Posterior vena cava (tissue), 2 donors: ENCODE data around the gene SLC4A3. TPM values are rescaled to one million over a fixed set of nuclear protein-coding genes. Genes with fewer than 3 reads are reported as not detected.

Experiments used
- DNase-seq: peaks from one replicate; pipeline ENCODE4 v3.0.0-alpha.2; 2020; ENCODE audit warnings: low spot score
- intact Hi-C, 2 donors: fragments of 100-400 bp; cut with DNase I; formaldehyde crosslinking; loops; one replicate each; pipeline versions ENCODE4 v1.14.1 to v1.14.2; 2022 to 2023
- total RNA-seq, 2 donors: library from RNA; stranded (reverse); fragmentation: NEBNext Ultra II Directional; extraction: Animal tissue kit (Norgen Biotek cat#: 25700); gene quantifications; one replicate each; pipeline ENCODE4 v1.2.1, GENCODE V29; 2021
- donor health status: DM: yes; HTN: yes; CAD: no.
- donor health status: DM: yes; HTN: yes; CAD: no.

Gene SLC4A3
- total RNA-seq, 2 donors from 2014 or later: 6.2 to 10.1 TPM

- DNase-seq: peak; percentile 77
- intact Hi-C loops: loop anchor here in 1 of 2 donors (10.0 kb wide), 1 partner anchor 776 kb away; the partner anchor contains the start of gene WNT6
These were observed 3.5 kb downstream of the SLC4A3 start for GRCh38 chr2:219630770-219631405.

GRCh38 chr2:219631406-219631891 lies 4.0 kb downstream of the SLC4A3 start:
- peak; percentile 54 for DNase-seq
- intact Hi-C loops: loop anchor here in 1 of 2 donors (10.0 kb wide), 1 partner anchor 777 kb away; the partner anchor contains the start of gene WNT6

GRCh38 chr2:219631904-219632759 lies 4.7 kb downstream of the SLC4A3 start:
- DNase-seq: peak; percentile 83
- intact Hi-C loops: loop anchor here in 1 of 2 donors (10.0 kb wide), 1 partner anchor 777 kb away; the partner anchor contains the start of gene WNT6

GRCh38 chr2:219632760-219633105 lies 5.3 kb downstream of the SLC4A3 start:
- peak; percentile 69 for DNase-seq

GRCh38 chr2:219633276-219634065 lies 6.0 kb downstream of the SLC4A3 start:
- DNase-seq: peak; percentile 66

More at GRCh38 chr2:219632760-219633105, 5.3 kb downstream of the SLC4A3 start:
- intact Hi-C loops: loop anchor here in 1 of 2 donors (10.0 kb wide), 1 partner anchor 778 kb away; the partner anchor contains the start of gene WNT6

GRCh38 chr2:219634171-219634940 lies 6.9 kb downstream of the SLC4A3 start:
- peak; percentile 58 for DNase-seq
- intact Hi-C loops: loop anchor here in 1 of 2 donors (10.0 kb wide), 1 partner anchor 780 kb away; the partner anchor contains the start of gene WNT6

More at GRCh38 chr2:219633276-219634065, 6.0 kb downstream of the SLC4A3 start:
- intact Hi-C loops: loop anchor here in 1 of 2 donors (10.0 kb wide), 1 partner anchor 779 kb away; the partner anchor contains the start of gene WNT6

- peak; percentile 78 for DNase-seq
- intact Hi-C loops: loop anchor here in 1 of 2 donors (10.0 kb wide), 1 partner anchor 780 kb away; the partner anchor contains the start of gene WNT6
These were observed 7.7 kb downstream of the SLC4A3 start for GRCh38 chr2:219634951-219635751.

- peak; percentile 72 for DNase-seq
- intact Hi-C loops: loop anchor here in 1 of 2 donors (2.0 to 10.0 kb wide), 2 partner anchors 18 to 782 kb away; partner anchors contain the start of gene WNT6
These were observed 8.9 kb downstream of the SLC4A3 start for GRCh38 chr2:219636144-219636915.

GRCh38 chr2:219636941-219637841 lies 9.8 kb downstream of the SLC4A3 start:
- DNase-seq: peak; percentile 68
- intact Hi-C loops: loop anchor here in 1 of 2 donors (2.0 to 10.0 kb wide), 2 partner anchors 18 to 782 kb away; partner anchors contain the start of gene WNT6

- intact Hi-C loops: loop anchor here (2.0 to 10.0 kb wide), 3 partner anchors 19 to 783 kb away; partner anchors contain the start of genes TMEM198 (in 1 of the 2) and WNT6 (in 1 of the 2)
- no peak for DNase-seq
These were observed 10.4 kb downstream of the SLC4A3 start for GRCh38 chr2:219637842-219638185.

GRCh38 chr2:219638217-219638947 lies 11.0 kb downstream of the SLC4A3 start:
- peak; percentile 80 for DNase-seq
- intact Hi-C loops: loop anchor here (2.0 to 10.0 kb wide), 2 partner anchors 94 to 784 kb away; partner anchors contain the start of genes TMEM198 (in 1 of the 2) and WNT6 (in 1 of the 2)

GRCh38 chr2:219638948-219639755 lies 11.7 kb downstream of the SLC4A3 start:
- DNase-seq: peak; percentile 80
- intact Hi-C loops: loop anchor here (2.0 to 10.0 kb wide), 2 partner anchors 94 to 784 kb away; partner anchors contain the start of genes TMEM198 (in 1 of the 2) and WNT6 (in 1 of the 2)

- intact Hi-C loops: loop anchor here in 1 of 2 donors (10.0 kb wide), 1 partner anchor 97 kb away; the partner anchor contains the start of genes CHPF and TMEM198
- DNase-seq: no peak
These were observed 14.1 kb downstream of the SLC4A3 start for GRCh38 chr2:219641390-219642068.
